SK-N-MC (cell line): ENCODE results near the gene TCOF1.
A peak's percentile ranks its signal among the peaks of the same experiment; 100 is the strongest.

Source experiments
- DNase-seq: peaks from one replicate; pipeline ENCODE4 v3.0.0-alpha.2; 2011; ENCODE audit warnings: low read depth, low spot score
- H3K27ac ChIP-seq: fragments of 200-600 bp; sonication (generic); 2 replicates; pipeline ENCODE4 v1.5.1; 2016; ENCODE audit warnings: mixed run types
- H3K36me3 ChIP-seq: fragments of 200-600 bp; sonication (generic); 2 replicates; pipeline ENCODE4 v1.6.1; 2017; ENCODE audit warnings: antibody characterized with exemption, low read length, mixed read lengths; ENCODE audit not compliant: insufficient read depth
- H3K4me3 ChIP-seq: fragments of 200-600 bp; sonication (generic); 2 replicates; pipeline ENCODE4 v1.5.1; 2016
- H3K9ac ChIP-seq: fragments of 200-600 bp; sonication (generic); 2 replicates; pipeline ENCODE4 v1.8.0; 2017; ENCODE audit warnings: mixed run types, mixed read lengths; ENCODE audit not compliant: insufficient read length
- H3K9me3 ChIP-seq: fragments of 200-600 bp; sonication (generic); 2 replicates; pipeline ENCODE4 v1.6.1; 2017; ENCODE audit warnings: low read depth, mild to moderate bottlenecking, antibody characterized with exemption, low read length, moderate library complexity, mixed read lengths
- EZH2 ChIP-seq: fragments of 200-600 bp; sonication (generic); IDR thresholded peaks from one replicate; pipeline ENCODE4 v1.6.1; 2017; ENCODE audit warnings: antibody characterized with exemption
- FOXP2 ChIP-seq: optimal IDR thresholded peaks from 2 replicates; pipeline ENCODE3; 2011; ENCODE audit warnings: mild to moderate bottlenecking, moderate library complexity; ENCODE audit not compliant: insufficient read depth; ENCODE audit errors: extremely low read length, control extremely low read depth
- POLR2AphosphoS5 ChIP-seq: IDR thresholded peaks from 2 replicates; pipeline ENCODE4 v1.6.1; 2012; ENCODE audit warnings: mild to moderate bottlenecking, low read depth, low read length, borderline replicate concordance

TCOF1 gene

GRCh38 chr5:150407096-150407720, 49.7 kb downstream of the TCOF1 start:
- no peak for DNase-seq
- no peak overlapping the region for H3K27ac ChIP-seq

GRCh38 chr5:150408231-150408943, 50.9 kb downstream of the TCOF1 start:
- TF ChIP-seq FOXP2: no peak
- TF ChIP-seq POLR2AphosphoS5: no peak
- no peak for TF ChIP-seq EZH2
- H3K9me3 ChIP-seq: no peaks in the 10 kb centered on the region
- no peak overlapping the region for H3K27ac ChIP-seq
- no peak overlapping the region for H3K4me3 ChIP-seq
- H3K36me3 ChIP-seq: no peaks in the 10 kb centered on the region
- no peak for DNase-seq
- no peak overlapping the region for H3K9ac ChIP-seq

More at GRCh38 chr5:150407096-150407720, 49.7 kb downstream of the TCOF1 start:
- Histone ChIP-seq H3K36me3 (no peaks in the 10 kb centered on the region), H3K4me3 (no peak overlapping the region), H3K9ac (no peak overlapping the region), H3K9me3 (no peaks in the 10 kb centered on the region)
- TF ChIP-seq POLR2AphosphoS5 (no peak), EZH2 (no peak), FOXP2 (no peak)

- peak overlapping the region; percentile 39 for H3K9ac ChIP-seq
- peak overlapping the region; percentile 68 for H3K4me3 ChIP-seq
- H3K9me3 ChIP-seq: no peaks in the 10 kb centered on the region
- peak overlapping the region; percentile 85 for H3K27ac ChIP-seq
- TF ChIP-seq FOXP2 (no peak), POLR2AphosphoS5 (no peak), EZH2 (no peak)
- peak; percentile 66 for DNase-seq
- no peaks in the 10 kb centered on the region for H3K36me3 ChIP-seq
Observed at GRCh38 chr5:150409638-150410523, 52.4 kb downstream of the TCOF1 start.

- TF ChIP-seq POLR2AphosphoS5: no peak
- TF ChIP-seq FOXP2: no peak
- no peak for TF ChIP-seq EZH2
- H3K27ac ChIP-seq: peak overlapping the region; percentile 85
- H3K36me3 ChIP-seq: no peaks in the 10 kb centered on the region
- H3K9ac ChIP-seq: no peak overlapping the region
- peak overlapping the region; percentile 68 for H3K4me3 ChIP-seq
- DNase-seq: peak; percentile 42
- no peaks in the 10 kb centered on the region for H3K9me3 ChIP-seq
Observed at GRCh38 chr5:150410524-150411244, 53.2 kb downstream of the TCOF1 start.

GRCh38 chr5:150411245-150411979, 53.9 kb downstream of the TCOF1 start:
- H3K9ac ChIP-seq: no peak overlapping the region
- H3K9me3 ChIP-seq: no peaks in the 10 kb centered on the region
- H3K4me3 ChIP-seq: no peak overlapping the region
- no peaks in the 10 kb centered on the region for H3K36me3 ChIP-seq
- DNase-seq: no peak
- no peak for TF ChIP-seq EZH2
- TF ChIP-seq FOXP2: no peak
- no peak for TF ChIP-seq POLR2AphosphoS5
- 0 out of 2 replicates have a peak overlapping the region, but pooled peaks have one; percentile 43 for H3K27ac ChIP-seq

- Histone ChIP-seq H3K36me3 (no peaks in the 10 kb centered on the region), H3K27ac (no peak within 1 kb of the TSS), H3K9ac (no peak within 1 kb of the TSS), H3K9me3 (no peaks in the 10 kb centered on the region), H3K4me3 (no peak within 1 kb of the TSS)
- DNase-seq: no peak
- TF ChIP-seq POLR2AphosphoS5: no peak
- no peak for TF ChIP-seq FOXP2
- TF ChIP-seq EZH2: no peak
Observed at GRCh38 chr5:150412319-150413175, 55.0 kb downstream of the TCOF1 start, which contains the start of gene CD74. CD74 (minus strand) TSS chr5:150412910; CDS start chr5:150412749, 161 bp downstream.
